GM19351 (cell line): ENCODE measurements around the gene ECSIT.
"Not testable (repeated sequence)": the region's sequence is repeated elsewhere in the genome, so short reads cannot be mapped to it uniquely, and the experiment has no call there.

Experiments used
- ATAC-seq: cut with Tn5 transposase; IDR thresholded peaks from one replicate; pipeline ENCODE4 v1.9.1; 2021; ENCODE audit warnings: mild to moderate bottlenecking, moderate library complexity; ENCODE audit not compliant: unreplicated experiment

ECSIT gene

DNA sequence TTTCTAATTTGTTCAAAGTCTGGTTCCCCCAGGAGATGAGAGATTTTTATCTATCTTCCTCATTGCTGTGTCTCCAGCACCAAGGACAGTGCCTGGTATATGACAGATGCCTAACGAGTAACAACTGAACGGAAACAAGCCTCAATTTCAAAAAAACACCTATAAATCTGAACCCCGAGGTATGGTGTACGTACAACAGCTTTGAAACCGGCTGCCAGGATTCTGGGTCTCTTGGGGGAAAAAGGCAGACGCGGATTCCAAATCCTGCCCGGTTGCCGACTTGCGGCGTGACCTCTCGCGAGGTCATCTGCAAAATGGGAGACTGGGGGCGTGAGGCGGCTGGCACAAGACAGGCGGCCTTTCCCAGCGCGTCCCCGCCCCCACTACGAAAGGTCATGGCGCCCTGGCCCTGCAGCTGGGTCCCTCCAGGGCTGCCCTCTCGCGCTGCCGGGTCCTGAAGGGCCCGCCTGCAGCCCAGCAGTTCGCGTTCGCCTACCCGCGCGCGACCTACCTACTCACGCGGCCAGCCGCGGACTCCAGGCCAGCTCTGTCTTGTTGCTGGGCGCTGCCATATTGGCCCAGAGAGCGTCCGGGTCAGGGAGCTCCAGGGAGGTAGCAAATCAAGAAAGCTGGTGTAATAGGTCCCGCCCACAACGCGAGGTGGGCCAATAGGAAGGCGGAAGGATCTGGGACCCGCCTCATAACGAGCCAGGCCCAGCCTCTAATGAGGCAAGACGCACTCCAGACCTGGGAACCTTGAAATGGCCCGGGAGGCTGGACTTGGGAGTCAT is at the start of gene ECSIT:
Gene ECSIT, minus strand, starts transcription at position 584 of the 791 bp plus-strand sequence. CDS start 9,964 bp downstream, outside the sequence.
- ATAC-seq = peak; percentile 98

DNA sequence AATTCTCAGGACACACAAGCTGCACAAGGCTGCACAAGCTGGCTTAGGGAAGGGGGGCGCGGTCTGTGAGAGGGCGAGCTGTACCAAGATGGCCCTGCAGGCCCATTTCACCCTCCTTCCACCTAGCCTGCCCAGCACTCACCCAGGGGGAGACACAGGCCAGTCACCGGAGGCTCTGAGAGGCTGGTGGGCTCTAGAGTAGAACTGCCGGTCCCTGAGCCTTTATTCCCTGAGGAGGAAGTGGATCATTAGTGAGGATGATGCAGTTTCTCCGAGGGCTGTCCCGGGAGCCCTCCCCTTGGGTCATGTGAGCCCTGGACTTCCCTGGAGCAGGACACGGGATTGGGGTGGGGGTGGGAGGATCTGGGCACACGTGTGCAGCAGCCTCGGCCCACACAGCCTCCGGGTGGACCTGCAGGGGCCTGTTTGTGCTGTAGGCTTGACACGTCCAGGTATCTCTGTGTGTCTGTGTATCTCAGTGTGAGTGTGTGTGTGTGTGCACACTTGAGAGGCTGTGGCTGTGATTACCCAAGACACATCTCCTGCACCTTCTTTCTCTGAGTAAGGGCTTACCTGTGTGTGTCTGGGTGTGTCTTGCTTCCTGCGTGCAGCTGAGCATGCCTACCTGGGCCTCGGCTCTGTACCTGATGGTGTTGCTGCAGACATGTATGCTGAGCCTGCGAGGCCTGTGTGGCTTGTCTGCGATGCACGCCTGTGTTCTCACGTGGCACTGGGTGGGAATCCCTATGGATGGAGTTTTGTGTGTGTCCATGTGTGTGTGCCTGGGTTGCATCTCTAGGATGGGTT is 48.7 kb upstream of the ECSIT start, which contains the start of gene ACP5:
Gene ACP5, minus strand, starts transcription at position 195 of the 807 bp plus-strand sequence. CDS start 328 bp downstream, outside the sequence.
- no peak for ATAC-seq

DNA sequence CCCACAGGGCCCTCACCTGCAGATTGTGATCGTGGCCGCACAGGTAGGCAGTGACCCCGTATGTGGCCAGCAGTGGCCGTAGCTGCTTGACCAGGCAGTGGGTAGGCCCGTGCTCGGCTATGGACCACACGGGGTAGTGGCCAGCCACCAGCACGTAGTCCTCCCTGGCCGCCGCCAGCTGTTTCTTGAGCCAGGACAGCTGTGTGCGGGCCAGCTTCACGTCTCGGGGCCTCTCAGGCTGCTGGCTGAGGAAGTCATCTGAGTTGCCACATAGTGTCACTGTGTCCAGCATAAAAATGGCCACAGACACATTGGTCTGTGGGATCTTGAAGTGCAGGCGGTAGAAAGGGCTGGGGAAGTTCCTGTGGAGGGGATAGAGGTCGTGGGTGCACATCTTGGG is 47.3 kb upstream of the ECSIT start:
- no peak for ATAC-seq

GRCh38 chr19:11574689-11575088 is 45.8 kb upstream of the ECSIT start:
- ATAC-seq = no peak

DNA sequence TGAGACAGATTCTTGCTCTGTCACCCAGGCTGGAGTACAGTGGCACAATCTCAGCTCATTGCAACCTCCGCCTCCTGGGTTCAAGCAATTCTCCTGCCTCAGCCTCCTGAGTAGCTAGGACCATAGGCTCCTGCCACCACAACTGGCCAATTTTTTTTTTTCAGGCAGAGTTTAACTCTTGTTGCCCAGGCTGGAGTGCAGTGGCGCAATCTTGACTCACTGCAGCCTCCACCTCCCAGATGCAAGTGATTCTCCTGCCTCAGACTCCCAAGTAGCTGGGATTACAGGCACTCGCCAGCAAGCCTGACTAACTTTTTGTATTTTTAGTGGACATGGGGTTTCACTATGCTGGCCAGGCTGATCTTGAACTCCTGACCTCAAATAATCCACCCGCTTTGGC is 44.8 kb upstream of the ECSIT start:
- not testable (repeated sequence) for ATAC-seq

DNA sequence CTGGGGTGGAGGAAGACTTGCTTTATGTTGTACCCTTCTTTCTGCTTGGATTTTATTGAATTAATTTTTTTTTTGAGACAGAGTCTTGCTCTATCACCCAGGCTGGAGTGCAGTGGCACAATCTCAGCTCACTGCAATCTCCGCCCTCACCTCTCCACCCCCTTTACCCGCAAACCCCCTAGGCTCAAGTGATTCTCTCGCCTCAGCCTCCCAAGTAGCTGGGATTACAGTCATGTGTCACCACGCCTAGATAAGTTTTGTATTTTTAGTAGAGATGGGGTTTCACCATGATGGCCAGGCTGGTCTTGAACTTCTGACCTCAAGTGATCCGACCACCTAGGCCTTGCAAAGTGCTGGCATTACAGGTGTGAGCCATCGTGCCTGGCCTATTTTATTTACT is 44.4 kb upstream of the ECSIT start:
- not testable (repeated sequence) for ATAC-seq

- ATAC-seq = no peak
Measured at GRCh38 chr19:11570039-11570462, 41.1 kb upstream of the ECSIT start.

- ATAC-seq = no peak
Measured at GRCh38 chr19:11566164-11566563, 37.2 kb upstream of the ECSIT start.

GRCh38 chr19:11565649-11565980 is 36.7 kb upstream of the ECSIT start:
- not testable (repeated sequence) for ATAC-seq

GRCh38 chr19:11564082-11564807 is 35.3 kb upstream of the ECSIT start:
- not testable (repeated sequence) for ATAC-seq

- no peak for ATAC-seq
Measured at GRCh38 chr19:11563532-11563931, 34.6 kb upstream of the ECSIT start.

GRCh38 chr19:11560404-11561051 is 31.6 kb upstream of the ECSIT start:
- peak; percentile 62 for ATAC-seq

DNA sequence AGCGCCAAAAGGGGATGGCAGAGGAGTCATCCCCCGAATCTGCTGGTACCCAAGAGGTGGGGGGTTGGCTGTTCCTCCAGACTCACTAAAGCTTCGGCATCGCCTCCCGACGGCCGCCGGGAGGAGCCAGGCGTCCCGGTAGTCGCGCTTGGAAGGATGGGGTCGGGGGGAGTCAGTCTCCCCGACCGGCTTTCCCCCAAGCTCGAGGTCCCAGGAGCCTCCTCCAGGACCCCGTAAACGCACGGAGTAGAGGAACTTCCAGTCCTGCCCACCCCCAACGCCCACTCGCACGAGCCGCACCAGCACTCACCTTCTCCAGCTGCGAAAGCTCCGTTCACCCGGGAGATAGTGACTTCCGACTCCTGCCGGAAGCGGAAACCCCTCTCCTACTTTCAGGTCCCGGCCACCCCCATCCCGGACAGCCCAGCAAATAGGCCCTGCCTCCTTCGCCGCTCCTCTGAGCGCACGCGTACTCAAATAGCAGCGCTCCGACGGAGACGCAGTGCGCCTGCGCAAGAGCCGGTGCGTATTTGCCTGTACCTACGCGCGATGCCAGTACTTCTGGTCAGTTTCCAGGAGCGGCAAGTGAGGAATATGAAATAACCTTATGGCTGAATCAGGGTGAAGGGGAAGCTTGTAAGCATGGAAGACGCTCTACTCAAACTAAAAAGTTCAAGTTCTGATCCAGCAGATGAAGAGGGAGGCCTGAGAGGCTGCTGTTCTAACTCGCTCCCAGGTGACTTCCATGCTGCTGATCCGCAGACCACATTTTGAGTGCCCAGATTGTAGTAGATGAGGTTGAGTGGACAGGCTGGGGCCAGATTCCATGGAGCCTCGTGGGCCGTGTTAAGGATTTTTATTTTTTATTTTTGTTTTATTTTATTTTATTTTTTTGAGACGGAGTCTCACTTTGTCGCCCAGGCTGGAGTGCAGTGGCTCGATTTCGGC is 30.2 kb upstream of the ECSIT start, which contains the start of gene ELOF1:
Gene ELOF1, minus strand, starts transcription at position 350 of the 948 bp plus-strand sequence. CDS start 4,883 bp downstream, outside the sequence.
- peak; percentile 75 for ATAC-seq

- ATAC-seq = no peak
Measured at GRCh38 chr19:11556634-11557420, 27.9 kb upstream of the ECSIT start.

GRCh38 chr19:11555246-11555645 is 26.3 kb upstream of the ECSIT start:
- no peak for ATAC-seq

GRCh38 chr19:11554160-11554559 is 25.2 kb upstream of the ECSIT start:
- no peak for ATAC-seq

GRCh38 chr19:11552666-11553372 is 23.9 kb upstream of the ECSIT start:
- no peak for ATAC-seq

DNA sequence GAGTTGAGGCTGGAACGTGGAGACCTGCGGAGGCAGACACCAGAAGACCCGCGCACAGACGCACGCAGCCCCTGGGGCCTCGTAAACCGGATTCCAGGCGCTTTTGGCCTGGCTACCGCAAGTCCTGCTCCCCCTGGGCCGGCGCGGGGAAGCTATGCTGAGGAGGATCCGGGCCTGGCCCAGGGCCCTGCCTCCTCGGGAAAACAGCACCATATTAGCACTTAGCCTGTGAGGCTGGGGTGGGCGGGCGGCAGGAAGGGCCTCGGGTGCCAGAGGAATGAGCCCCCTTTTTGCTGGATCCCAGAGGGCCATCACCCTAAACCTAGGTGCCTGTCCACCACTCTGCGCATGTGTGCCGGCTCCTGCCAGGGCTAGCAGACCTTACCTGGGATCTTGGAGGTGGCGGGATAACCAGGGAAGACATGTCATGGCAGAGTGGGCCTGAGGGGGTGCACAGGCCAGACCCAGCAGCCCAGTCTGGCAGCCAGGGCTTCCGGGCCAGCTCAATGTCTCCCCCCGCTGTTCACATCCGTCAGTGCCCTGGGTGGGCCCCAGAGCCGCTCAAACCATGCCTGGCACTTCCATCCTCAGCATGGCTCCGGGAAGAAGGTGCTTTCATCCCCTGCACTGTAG is 22.8 kb upstream of the ECSIT start:
- ATAC-seq = no peak
